ENCODE data around the gene DIAPH1.
A peak's percentile ranks its signal among the peaks of the same experiment; 100 is the strongest.

DIAPH1 gene

DNA sequence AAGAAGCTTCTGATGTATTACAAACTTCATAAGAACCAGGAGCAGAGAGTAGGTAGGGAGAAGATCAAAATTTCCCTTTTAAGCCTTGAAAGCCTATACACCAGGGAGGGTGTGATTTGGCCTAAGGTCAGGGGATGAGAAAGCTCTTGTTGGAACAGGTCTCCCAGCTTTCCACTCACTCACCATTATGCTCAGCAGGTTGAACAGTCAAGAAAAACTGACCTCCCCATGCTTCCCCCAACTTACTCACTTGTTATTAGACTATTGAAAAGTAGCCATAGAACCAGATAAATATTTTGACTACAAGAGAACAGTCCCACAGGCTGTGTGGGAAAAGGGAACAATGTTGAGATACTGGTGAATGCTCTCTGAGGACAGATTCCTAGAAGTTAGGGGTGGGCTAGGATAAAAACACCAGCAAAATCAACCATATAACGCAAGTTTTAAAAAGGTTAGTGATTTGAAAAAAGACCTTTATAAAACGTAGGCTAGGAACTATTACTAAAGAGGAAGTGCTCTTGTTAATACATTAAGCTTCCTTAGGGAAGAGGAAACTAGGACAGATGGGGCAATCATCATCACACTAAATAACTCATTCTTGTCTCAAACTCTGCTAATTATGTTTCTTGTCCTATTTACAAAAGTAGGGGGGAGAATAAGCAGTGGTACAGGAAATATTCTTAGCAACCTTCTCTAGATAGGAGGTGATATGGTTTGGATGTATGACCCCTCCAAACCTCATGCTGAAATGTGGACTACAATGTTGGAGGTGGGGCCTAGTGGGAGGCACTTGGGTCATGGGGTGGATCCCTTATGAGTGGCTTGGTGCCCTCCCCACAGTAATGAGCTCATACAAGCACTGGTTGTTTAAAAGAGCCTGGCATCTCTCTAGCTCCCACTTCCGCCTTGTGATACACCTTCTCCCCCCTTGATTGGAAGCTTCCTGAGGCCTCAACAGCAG, 98.9 kb downstream of the DIAPH1 start:
- DNase-seq (ENCODE audit: low read depth), result no peak

DNA sequence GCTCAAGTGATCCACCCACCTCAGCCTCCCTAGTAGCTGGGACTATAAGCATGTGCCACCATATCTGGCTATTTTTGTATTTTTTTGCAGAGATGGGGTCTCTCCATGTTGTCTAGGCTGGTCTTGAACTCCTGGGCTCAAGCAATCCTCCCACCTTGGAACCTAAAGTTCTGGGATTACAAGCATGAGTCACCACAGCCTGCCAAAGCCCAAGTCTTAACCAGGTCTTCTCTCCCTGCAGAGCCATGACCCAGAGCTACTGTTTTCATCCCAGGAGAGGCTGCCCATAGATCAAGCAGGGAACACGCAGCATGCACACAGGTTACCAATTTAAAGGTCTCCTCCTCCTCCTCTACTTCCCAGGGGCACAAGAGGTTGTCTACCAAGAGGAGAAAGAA, 100.2 kb downstream of the DIAPH1 start:
- DNase-seq (ENCODE audit: low read depth), result peak; percentile 34

GRCh38 chr5:141517880-141518617, 100.8 kb downstream of the DIAPH1 start:
- no peak for DNase-seq (ENCODE audit: low read depth)

DNA sequence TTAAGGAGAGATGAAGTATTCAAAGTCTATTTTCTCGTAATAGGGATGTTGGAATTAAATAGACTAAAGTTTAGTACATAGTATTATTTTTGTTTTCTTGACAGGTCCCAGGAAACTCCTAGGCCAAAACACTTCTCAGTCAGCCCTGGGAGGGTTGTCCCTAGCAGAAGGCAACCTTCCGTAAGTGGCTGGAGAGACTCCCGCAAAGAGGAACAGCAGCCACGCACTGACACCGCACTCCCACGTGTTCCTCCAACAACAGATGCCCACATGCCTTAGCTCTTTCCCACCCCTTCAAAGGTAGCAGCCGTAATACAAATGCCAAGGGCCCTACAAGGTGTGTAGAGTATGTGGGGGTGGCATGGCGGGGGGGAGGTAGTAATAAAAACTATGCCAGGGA, 101.5 kb downstream of the DIAPH1 start:
- no peak for DNase-seq (ENCODE audit: low read depth)

DNA sequence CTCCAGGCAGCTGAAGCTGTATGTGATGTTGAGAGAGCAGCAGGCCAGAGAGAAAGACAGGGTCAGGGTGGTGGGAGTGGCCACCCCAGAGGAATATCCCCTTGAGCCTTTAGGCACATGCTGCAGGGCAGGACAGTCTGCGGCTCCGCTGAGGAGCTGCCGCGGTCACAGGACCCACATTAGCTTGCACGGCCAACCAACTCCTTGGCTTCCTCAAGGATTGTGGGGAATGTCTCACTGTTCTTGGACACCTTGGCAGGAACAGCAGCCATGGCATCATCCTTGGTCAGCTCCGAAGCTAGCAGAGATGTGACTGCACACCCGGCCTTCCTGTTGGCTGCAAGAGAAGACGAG, 102.2 kb downstream of the DIAPH1 start:
- no peak for DNase-seq (ENCODE audit: low read depth)

GRCh38 chr5:141515946-141516671, 102.7 kb downstream of the DIAPH1 start:
- no peak for DNase-seq (ENCODE audit: low read depth)

- no peak for DNase-seq (ENCODE audit: low read depth)
Observed at GRCh38 chr5:141515141-141515540, 103.7 kb downstream of the DIAPH1 start.

DNA sequence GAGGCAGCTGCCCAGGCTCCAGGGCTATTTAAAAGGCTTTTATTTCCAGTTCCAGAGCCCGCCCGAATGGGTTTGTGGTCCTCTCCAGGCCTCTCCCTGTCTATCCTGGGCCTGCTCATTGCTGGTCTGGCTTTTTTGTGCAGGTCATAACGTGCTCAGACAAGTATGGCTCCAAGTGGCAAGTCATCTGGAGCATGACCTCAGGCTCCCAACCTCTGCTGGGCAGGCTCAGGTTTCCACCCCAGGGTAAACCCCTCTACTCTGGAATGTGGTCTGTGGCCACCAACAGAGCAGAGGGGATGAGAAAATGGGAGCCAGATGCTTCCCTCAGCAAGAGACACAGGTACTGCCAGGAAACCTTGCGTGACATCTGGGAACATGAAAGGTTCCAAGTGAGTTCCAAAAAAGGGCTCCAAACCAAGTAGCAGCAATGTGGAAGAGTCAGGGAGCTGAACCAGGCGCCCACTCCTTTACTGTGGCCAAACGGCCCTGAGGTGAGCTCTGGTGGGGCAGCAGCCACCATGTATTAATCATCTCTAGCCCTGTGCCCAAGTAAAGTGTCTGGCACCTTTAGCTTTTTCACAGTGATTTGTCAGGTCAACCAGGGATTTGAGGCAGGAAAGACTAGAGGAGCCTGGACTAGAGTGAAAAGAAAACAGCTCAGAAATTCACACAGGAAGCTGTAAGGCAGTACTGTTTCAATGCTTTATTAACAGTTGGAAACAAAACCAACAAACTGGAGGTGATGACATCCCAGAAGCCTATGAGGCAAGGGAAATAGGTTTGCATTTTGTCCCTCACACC, 104.3 kb downstream of the DIAPH1 start:
- peak; percentile 69 for DNase-seq (ENCODE audit: low read depth)

- peak; percentile 86 for DNase-seq (ENCODE audit: low read depth)
Observed at GRCh38 chr5:141513627-141514329, 105.0 kb downstream of the DIAPH1 start.

DNA sequence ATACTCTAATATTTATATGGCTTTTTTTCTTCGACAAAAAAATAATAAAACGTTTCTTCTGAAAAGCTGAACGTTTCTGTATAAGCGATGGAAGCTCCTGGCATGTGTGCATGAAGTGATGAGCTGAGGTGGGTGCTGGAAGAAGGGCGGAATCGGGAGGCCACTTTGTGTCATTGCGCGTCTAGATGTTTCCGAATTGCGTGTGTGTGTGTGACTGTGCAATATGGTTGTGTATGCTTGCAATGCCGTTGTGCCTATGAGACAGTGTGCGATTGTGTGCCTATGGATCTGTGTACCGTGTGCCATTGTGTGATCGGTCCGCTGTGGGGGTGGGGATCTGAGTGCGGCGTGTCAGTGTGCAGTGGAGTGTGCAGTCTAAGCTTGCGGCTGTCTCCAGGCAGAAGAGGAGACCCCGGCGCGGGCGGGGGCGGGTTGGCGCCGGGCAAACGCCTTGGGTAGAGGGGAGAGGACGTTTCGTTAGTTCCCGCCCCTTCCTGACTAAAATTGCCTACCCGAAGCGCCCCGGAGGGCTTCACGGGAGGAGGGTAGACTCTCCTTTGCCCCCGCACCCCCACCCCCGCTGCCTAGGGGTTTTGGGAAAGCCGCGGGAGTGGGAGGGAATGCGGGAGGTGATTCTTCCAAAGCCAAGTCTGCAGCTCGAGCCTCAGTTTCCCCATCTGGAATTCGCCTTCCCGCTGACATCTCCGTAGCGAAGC, 105.7 kb downstream of the DIAPH1 start:
- peak; percentile 54 for DNase-seq (ENCODE audit: low read depth)

DNA sequence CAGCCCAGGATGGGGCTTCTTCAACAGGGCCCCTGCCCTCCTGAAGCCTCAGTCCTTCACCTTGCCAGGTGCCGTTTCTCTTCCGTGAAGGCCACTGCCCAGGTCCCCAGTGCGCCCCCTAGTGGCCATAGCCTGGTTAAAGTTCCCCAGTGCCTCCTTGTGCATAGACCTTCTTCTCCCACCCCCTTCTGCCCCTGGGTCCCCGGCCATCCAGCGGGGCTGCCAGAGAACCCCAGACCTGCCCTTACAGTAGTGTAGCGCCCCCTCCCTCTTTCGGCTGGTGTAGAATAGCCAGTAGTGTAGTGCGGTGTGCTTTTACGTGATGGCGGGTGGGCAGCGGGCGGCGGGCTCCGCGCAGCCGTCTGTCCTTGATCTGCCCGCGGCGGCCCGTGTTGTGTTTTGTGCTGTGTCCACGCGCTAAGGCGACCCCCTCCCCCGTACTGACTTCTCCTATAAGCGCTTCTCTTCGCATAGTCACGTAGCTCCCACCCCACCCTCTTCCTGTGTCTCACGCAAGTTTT, 106.3 kb downstream of the DIAPH1 start:
- peak; percentile 76 for DNase-seq (ENCODE audit: low read depth)

DNA sequence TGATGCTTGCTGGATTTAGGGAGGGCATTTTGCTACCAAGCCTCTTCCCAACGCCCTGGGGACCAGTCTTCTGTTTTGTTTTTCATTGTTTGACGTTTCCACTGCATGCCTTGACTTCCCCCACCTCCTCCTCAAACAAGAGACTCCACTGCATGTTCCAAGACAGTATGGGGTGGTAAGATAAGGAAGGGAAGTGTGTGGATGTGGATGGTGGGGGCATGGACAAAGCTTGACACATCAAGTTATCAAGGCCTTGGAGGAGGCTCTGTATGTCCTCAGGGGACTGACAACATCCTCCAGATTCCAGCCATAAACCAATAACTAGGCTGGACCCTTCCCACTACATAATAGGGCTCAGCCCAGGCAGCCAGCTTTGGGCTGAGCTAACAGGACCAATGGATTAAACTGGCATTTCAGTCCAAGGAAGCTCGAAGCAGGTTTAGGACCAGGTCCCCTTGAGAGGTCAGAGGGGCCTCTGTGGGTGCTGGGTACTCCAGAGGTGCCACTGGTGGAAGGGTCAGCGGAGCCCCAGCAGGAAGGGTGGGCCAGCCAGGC, 107.0 kb downstream of the DIAPH1 start:
- DNase-seq (ENCODE audit: low read depth), result no peak

GRCh38 chr5:141510850-141511601, 107.8 kb downstream of the DIAPH1 start:
- no peak for DNase-seq (ENCODE audit: low read depth)

DNA sequence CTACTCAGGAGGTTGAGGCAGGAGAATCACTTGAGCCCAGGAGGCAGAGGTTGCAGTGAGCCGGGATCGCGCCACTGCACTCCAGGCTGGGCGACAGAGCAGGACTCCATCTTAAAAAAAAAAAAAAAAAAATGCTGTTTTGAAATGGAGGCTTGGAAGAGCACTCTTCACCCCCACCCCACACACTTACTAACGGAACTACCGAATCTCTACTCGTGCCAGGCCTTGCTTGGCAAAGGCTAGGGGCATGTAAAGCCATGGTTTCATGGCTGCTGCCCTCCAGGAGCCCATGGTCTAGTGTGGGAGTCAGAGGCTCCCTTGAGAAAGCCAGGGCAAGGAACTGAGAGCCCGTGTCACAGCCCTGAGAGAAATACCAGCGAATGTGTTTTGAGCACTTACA, 108.6 kb downstream of the DIAPH1 start:
- no peak for DNase-seq (ENCODE audit: low read depth)

GRCh38 chr5:141508798-141509611, 109.8 kb downstream of the DIAPH1 start:
- peak; percentile 96 for DNase-seq (ENCODE audit: low read depth)

DNA sequence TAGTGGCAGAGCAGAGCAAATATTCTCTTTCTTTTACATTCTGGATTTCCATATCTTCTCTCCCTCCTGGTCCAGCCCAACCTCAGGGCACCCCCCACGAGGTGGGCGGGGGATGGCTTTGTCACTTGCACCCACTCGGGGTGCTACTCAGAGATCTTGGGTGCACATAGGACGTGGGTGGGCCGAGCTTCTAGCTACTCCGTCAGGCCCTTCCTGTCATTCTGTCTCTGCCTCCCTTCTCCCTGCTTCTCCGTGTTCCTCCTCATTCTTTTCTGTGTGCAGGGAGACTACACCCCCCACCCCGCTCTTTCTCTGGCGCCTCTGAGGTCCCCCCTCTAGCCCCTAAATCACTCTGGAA, 110.4 kb downstream of the DIAPH1 start:
- DNase-seq (ENCODE audit: low read depth), result peak; percentile 46

GRCh38 chr5:141507387-141508091, 111.3 kb downstream of the DIAPH1 start:
- DNase-seq (ENCODE audit: low read depth), result peak; percentile 78
